GM19468 (cell line): ENCODE data around the gene SMIM34.
"Not testable (repeated sequence)": the region's sequence is repeated elsewhere in the genome, so short reads cannot be mapped to it uniquely, and the experiment has no call there.

Experiments
- ATAC-seq: cut with Tn5 transposase; IDR thresholded peaks from one replicate; pipeline ENCODE4 v1.9.1; 2021; ENCODE audit warnings: mild to moderate bottlenecking, moderate library complexity, moderate number of reproducible peaks; ENCODE audit not compliant: unreplicated experiment; ENCODE audit errors: extremely low read depth

SMIM34 gene

GRCh38 chr21:34423805-34424204 lies at the start of gene SMIM34:
SMIM34 (minus strand) TSS chr21:34423951; CDS start chr21:34423839, 112 bp downstream.
- not testable (repeated sequence) for ATAC-seq

- not testable (repeated sequence) for ATAC-seq
These were observed 43.6 kb upstream of the SMIM34 start for GRCh38 chr21:34467333-34467732.

- not testable (repeated sequence) for ATAC-seq
These were observed 35.7 kb upstream of the SMIM34 start for GRCh38 chr21:34459426-34459825.

- not testable (repeated sequence) for ATAC-seq
These were observed 34.5 kb upstream of the SMIM34 start for GRCh38 chr21:34458266-34458665.

- ATAC-seq: not testable (repeated sequence)
These were observed 32.4 kb upstream of the SMIM34 start for GRCh38 chr21:34456180-34456579.

GRCh38 chr21:34455628-34456027 lies 31.9 kb upstream of the SMIM34 start:
- not testable (repeated sequence) for ATAC-seq

GRCh38 chr21:34447018-34447417 lies 23.3 kb upstream of the SMIM34 start:
- not testable (repeated sequence) for ATAC-seq

- not testable (repeated sequence) for ATAC-seq
These were observed 19.7 kb upstream of the SMIM34 start for GRCh38 chr21:34443486-34443885.

- ATAC-seq: not testable (repeated sequence)
These were observed 6.0 kb upstream of the SMIM34 start for GRCh38 chr21:34429710-34430109.

- ATAC-seq: not testable (repeated sequence)
These were observed 4.7 kb upstream of the SMIM34 start for GRCh38 chr21:34428441-34428840.

- not testable (repeated sequence) for ATAC-seq
These were observed 3.6 kb upstream of the SMIM34 start for GRCh38 chr21:34427339-34427738.

- ATAC-seq: not testable (repeated sequence)
These were observed 6.2 kb downstream of the SMIM34 start for GRCh38 chr21:34417448-34418077.

GRCh38 chr21:34407294-34407693 lies 16.5 kb downstream of the SMIM34 start:
- not testable (repeated sequence) for ATAC-seq

GRCh38 chr21:34406676-34407075 lies 17.1 kb downstream of the SMIM34 start:
- not testable (repeated sequence) for ATAC-seq

GRCh38 chr21:34406102-34406501 lies 17.6 kb downstream of the SMIM34 start:
- not testable (repeated sequence) for ATAC-seq

GRCh38 chr21:34405686-34406085 lies 18.1 kb downstream of the SMIM34 start:
- ATAC-seq: not testable (repeated sequence)

- not testable (repeated sequence) for ATAC-seq
These were observed 19.0 kb downstream of the SMIM34 start for GRCh38 chr21:34404742-34405141.

- not testable (repeated sequence) for ATAC-seq
These were observed 23.2 kb downstream of the SMIM34 start for GRCh38 chr21:34400522-34400921.

GRCh38 chr21:34383724-34384415 lies 39.9 kb downstream of the SMIM34 start:
- peak; percentile 80 for ATAC-seq

GRCh38 chr21:34383138-34383537 lies 40.6 kb downstream of the SMIM34 start:
- ATAC-seq: not testable (repeated sequence)

GRCh38 chr21:34375619-34375972 lies 48.2 kb downstream of the SMIM34 start:
- ATAC-seq: peak; percentile 27
